ENCODE results near the gene PLXNB2. TPM values are rescaled to one million over a fixed set of nuclear protein-coding genes. Genes with fewer than 3 reads are reported as not detected.

Gene PLXNB2
- polyA plus RNA-seq, 1 of the 3 experiments (the other 2 are of a cell fraction) = 108 TPM

GRCh38 chr22:50341977-50342650, 34.7 kb upstream of the PLXNB2 start (continued):
- no peak for TF ChIP-seq FOXM1 (IDR thresholded peaks at IDR 0.05; ENCODE audit: low read depth)
- peak; percentile 63 for TF ChIP-seq MXI1 (IDR thresholded peaks at IDR 0.05; ENCODE audit: low read depth, low read length)
- TF ChIP-seq FOXJ3 (CRISPR knock-in tag; IDR thresholded peaks at IDR 0.05) = no peak
- no peak for TF ChIP-seq TCF12 (IDR thresholded peaks at IDR 0.05)
- TF ChIP-seq GABPA (IDR thresholded peaks at IDR 0.05; ENCODE audit: low read depth) = no peak
- TF ChIP-seq, protein P1, sequence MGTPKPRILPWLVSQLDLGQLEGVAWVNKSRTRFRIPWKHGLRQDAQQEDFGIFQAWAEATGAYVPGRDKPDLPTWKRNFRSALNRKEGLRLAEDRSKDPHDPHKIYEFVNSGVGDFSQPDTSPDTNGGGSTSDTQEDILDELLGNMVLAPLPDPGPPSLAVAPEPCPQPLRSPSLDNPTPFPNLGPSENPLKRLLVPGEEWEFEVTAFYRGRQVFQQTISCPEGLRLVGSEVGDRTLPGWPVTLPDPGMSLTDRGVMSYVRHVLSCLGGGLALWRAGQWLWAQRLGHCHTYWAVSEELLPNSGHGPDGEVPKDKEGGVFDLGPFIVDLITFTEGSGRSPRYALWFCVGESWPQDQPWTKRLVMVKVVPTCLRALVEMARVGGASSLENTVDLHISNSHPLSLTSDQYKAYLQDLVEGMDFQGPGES (IDR thresholded peaks at IDR 0.05; ENCODE audit: low read depth, low read length) = no peak
- no peak for TF ChIP-seq POLR2AphosphoS5 (IDR thresholded peaks at IDR 0.05; ENCODE audit: low read depth, low read length)
- TF ChIP-seq, protein P2, sequence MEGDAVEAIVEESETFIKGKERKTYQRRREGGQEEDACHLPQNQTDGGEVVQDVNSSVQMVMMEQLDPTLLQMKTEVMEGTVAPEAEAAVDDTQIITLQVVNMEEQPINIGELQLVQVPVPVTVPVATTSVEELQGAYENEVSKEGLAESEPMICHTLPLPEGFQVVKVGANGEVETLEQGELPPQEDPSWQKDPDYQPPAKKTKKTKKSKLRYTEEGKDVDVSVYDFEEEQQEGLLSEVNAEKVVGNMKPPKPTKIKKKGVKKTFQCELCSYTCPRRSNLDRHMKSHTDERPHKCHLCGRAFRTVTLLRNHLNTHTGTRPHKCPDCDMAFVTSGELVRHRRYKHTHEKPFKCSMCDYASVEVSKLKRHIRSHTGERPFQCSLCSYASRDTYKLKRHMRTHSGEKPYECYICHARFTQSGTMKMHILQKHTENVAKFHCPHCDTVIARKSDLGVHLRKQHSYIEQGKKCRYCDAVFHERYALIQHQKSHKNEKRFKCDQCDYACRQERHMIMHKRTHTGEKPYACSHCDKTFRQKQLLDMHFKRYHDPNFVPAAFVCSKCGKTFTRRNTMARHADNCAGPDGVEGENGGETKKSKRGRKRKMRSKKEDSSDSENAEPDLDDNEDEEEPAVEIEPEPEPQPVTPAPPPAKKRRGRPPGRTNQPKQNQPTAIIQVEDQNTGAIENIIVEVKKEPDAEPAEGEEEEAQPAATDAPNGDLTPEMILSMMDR (IDR thresholded peaks at IDR 0.05) = peak; percentile 96
- no peak for TF ChIP-seq REST (IDR thresholded peaks at IDR 0.05; ENCODE audit: low read depth, low read length)
- no peak for TF ChIP-seq RXRA (IDR thresholded peaks at IDR 0.05; ENCODE audit: borderline replicate concordance, low read depth)
- peak; percentile 90 for TF ChIP-seq RAD21 (IDR thresholded peaks at IDR 0.05; ENCODE audit: low read length)
- no peak for TF ChIP-seq CHD2 (IDR thresholded peaks at IDR 0.05; ENCODE audit: low read length, partially characterized antibody)
- TF ChIP-seq SMC3 (IDR thresholded peaks at IDR 0.05; ENCODE audit: low read depth, low read length) = peak; percentile 81
- TF ChIP-seq EZH2phosphoT487 (IDR thresholded peaks at IDR 0.05; ENCODE audit: borderline replicate concordance, low read depth) = no peak
- no peak for TF ChIP-seq YY1 (IDR thresholded peaks at IDR 0.05; ENCODE audit: low read depth)
- no peak for TF ChIP-seq ELF1 (IDR thresholded peaks at IDR 0.05)
- TF ChIP-seq TAF1 (IDR thresholded peaks at IDR 0.05; ENCODE audit: borderline replicate concordance, low read depth, low read length) = no peak
- no peak for TF ChIP-seq RFX5 (IDR thresholded peaks at IDR 0.05; ENCODE audit: low read length)
- TF ChIP-seq MAX (IDR thresholded peaks at IDR 0.05; ENCODE audit: low read depth) = no peak
- TF ChIP-seq SIN3A (IDR thresholded peaks at IDR 0.05; ENCODE audit: borderline replicate concordance, low read depth, low read length) = peak; percentile 78; the same call in 1 of the 2 replicates
- TF ChIP-seq GATA2 (CRISPR knock-in tag; IDR thresholded peaks at IDR 0.05) = no peak
- TF ChIP-seq, protein P3, sequence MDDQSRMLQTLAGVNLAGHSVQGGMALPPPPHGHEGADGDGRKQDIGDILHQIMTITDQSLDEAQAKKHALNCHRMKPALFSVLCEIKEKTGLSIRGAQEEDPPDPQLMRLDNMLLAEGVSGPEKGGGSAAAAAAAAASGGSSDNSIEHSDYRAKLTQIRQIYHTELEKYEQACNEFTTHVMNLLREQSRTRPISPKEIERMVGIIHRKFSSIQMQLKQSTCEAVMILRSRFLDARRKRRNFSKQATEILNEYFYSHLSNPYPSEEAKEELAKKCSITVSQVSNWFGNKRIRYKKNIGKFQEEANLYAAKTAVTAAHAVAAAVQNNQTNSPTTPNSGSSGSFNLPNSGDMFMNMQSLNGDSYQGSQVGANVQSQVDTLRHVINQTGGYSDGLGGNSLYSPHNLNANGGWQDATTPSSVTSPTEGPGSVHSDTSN (IDR thresholded peaks at IDR 0.05) = no peak

Data from SK-N-SH (cell line).